AG04450 (cell line): ENCODE measurements around the gene ZMIZ2. TPM values are rescaled to one million over a fixed set of nuclear protein-coding genes. Genes with fewer than 3 reads are reported as not detected.
"Not testable (repeated sequence)": the region's sequence is repeated elsewhere in the genome, so short reads cannot be mapped to it uniquely, and the experiment has no call there.

Source experiments
- CTCF ChIA-PET: fragments of 300-600, 350-600 bp; formaldehyde crosslinking; extraction: SDS; loops from one replicate; lab custom pipeline; 2022; ENCODE audit warnings: antibody characterized with exemption, inconsistent platforms; lab: Charles Lee
- POLR2A ChIA-PET: fragments of 350-600 bp; formaldehyde crosslinking; extraction: SDS; loops from one replicate; lab custom pipeline; 2021; ENCODE audit warnings: antibody characterized with exemption, inconsistent platforms; lab: Yijun Ruan, JAX
- DNase-seq: peaks from one replicate; pipeline ENCODE4 v3.0.0-alpha.2; 2011; ENCODE audit warnings: low read depth, low spot score
- H3K27ac ChIP-seq: one replicate; pipeline ENCODE4 v1.5.1; 2012; ENCODE audit warnings: low read depth, low read length, control low read depth
- H3K27me3 ChIP-seq: one replicate; pipeline ENCODE4 v1.6.0; 2012; ENCODE audit warnings: low read length; ENCODE audit not compliant: control insufficient read depth, insufficient read depth
- H3K4me3 ChIP-seq: 2 replicates; pipeline ENCODE4 v1.5.1; 2011; ENCODE audit warnings: mild to moderate bottlenecking, low read depth, low read length, control low read depth
- H3K9me3 ChIP-seq: 2 replicates; pipeline ENCODE4 v1.5.1; 2012; ENCODE audit warnings: low read length; ENCODE audit not compliant: control insufficient read depth, insufficient read depth
- CTCF ChIP-seq: IDR thresholded peaks from 2 replicates; pipeline ENCODE4 v1.5.1; 2011; ENCODE audit warnings: low read depth, low read length, control low read depth, inconsistent platforms
- polyA plus RNA-seq: library from polyadenylated mRNA; depleted of rRNA; stranded (reverse); fragments of >200 nt; gene quantifications from 2 replicates; pipeline ENCODE4 v1.2.3, GENCODE V29; 2011

Gene ZMIZ2
- polyA plus RNA-seq, 1 experiment: 4.8 TPM

GRCh38 chr7:44776211-44776610 lies 27.6 kb downstream of the ZMIZ2 start:
- no peaks in the 10 kb centered on the region for H3K9me3 ChIP-seq
- TF ChIP-seq CTCF: no peak
- H3K27me3 ChIP-seq: no peaks in the 10 kb centered on the region
- no peak overlapping the region for H3K27ac ChIP-seq
- ChIA-PET POLR2A (no interaction called here), CTCF (no interaction called here)
- no peak overlapping the region for H3K4me3 ChIP-seq
- DNase-seq: no peak

- H3K9me3 ChIP-seq: peaks cover 13% of the 10 kb centered on the region
- no peak for DNase-seq
- H3K4me3 ChIP-seq: no peak overlapping the region
- peaks cover 6% of the 10 kb centered on the region for H3K27me3 ChIP-seq
- ChIA-PET POLR2A (interaction anchor here (0.6 kb wide), 3 partner anchors 10 to 208 kb away, joined by 3 to 4 read pairs (median 4); no protein-coding TSS in a partner anchor), CTCF (no interaction called here)
- H3K27ac ChIP-seq: no peak overlapping the region
- no peak for TF ChIP-seq CTCF
Observed at GRCh38 chr7:44782460-44782859, 33.8 kb downstream of the ZMIZ2 start.

- POLR2A ChIA-PET: interaction anchor here (0.7 kb wide), 1 partner anchor 620 kb away, joined by 9 read pairs; no protein-coding TSS in a partner anchor
Observed at GRCh38 chr7:44783407-44783806, 34.8 kb downstream of the ZMIZ2 start.

GRCh38 chr7:44784364-44784763 lies 35.7 kb downstream of the ZMIZ2 start:
- no peak for DNase-seq
- ChIA-PET CTCF (no interaction called here), POLR2A (interaction anchor here (0.5 kb wide), 1 partner anchor 47 kb away, joined by 3 read pairs; no protein-coding TSS in a partner anchor)
- no peak for TF ChIP-seq CTCF
- Histone ChIP-seq H3K4me3 (no peak overlapping the region), H3K27ac (no peak overlapping the region), H3K27me3 (peaks cover 6% of the 10 kb centered on the region), H3K9me3 (peaks cover 13% of the 10 kb centered on the region)

More at GRCh38 chr7:44783407-44783806, 34.8 kb downstream of the ZMIZ2 start:
- no peak for DNase-seq
- no peak for TF ChIP-seq CTCF
- Histone ChIP-seq H3K27ac (no peak overlapping the region), H3K27me3 (peaks cover 6% of the 10 kb centered on the region), H3K9me3 (peaks cover 13% of the 10 kb centered on the region), H3K4me3 (no peak overlapping the region)
- CTCF ChIA-PET: no interaction called here

GRCh38 chr7:44785218-44785617 lies 36.6 kb downstream of the ZMIZ2 start:
- peaks cover 13% of the 10 kb centered on the region for H3K9me3 ChIP-seq
- DNase-seq, CTCF ChIA-PET, H3K4me3 ChIP-seq, H3K27ac ChIP-seq, H3K27me3 ChIP-seq: not testable (repeated sequence)
- POLR2A ChIA-PET: interaction anchor here (0.6 kb wide), 1 partner anchor 12 kb away, joined by 3 read pairs; no protein-coding TSS in a partner anchor
